GM19351 (cell line): Measurements from ENCODE around the gene PPA2.
"Not testable (repeated sequence)": the region's sequence is repeated elsewhere in the genome, so short reads cannot be mapped to it uniquely, and the experiment has no call there.

Experiments
- ATAC-seq: cut with Tn5 transposase; IDR thresholded peaks from one replicate; pipeline ENCODE4 v1.9.1; 2021; ENCODE audit warnings: mild to moderate bottlenecking, moderate library complexity; ENCODE audit not compliant: unreplicated experiment

Gene PPA2

DNA sequence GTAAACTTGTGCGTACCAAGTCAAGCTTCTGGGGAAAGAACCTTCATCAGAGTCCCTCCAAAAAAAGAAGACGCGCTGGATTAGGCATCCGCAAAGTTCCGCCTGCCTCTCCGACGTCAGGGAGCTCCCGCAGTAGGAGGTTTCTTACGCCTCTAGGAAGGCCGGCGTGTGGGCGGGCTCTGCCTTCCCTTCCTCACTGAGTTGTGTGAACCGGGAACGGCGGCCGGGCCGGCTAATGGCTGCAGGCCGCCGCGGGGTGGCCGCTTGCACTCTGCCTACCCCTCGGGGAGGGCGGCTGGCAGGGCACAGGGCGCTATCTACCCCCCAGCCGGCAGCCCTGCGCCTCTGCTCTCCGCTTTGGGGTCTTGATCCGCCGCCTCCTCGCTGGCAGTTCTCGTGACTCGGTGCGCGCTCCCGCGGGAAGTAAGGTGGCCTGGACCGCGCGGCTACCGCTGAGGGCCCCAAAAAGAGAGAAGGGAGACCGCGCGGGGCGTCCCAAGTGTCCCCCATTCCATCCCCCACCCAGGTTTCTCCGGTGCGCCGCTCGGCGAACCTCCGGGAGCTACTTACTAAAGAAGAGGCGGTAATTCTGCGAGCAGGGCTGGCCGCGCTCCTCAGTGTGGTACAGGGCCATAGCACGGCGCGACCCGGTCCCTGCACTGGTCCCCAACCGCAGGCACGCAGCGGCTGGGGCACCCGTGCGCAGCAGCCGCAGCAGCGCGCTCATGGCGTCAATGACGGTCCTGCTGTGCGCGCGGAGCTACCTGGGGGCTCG lies at the start of gene PPA2:
TSS of gene PPA2 (minus strand) at position 739 of the 775 bp plus-strand sequence. CDS start at position 727, 12 bp downstream.
- peak; percentile 80 for ATAC-seq

DNA sequence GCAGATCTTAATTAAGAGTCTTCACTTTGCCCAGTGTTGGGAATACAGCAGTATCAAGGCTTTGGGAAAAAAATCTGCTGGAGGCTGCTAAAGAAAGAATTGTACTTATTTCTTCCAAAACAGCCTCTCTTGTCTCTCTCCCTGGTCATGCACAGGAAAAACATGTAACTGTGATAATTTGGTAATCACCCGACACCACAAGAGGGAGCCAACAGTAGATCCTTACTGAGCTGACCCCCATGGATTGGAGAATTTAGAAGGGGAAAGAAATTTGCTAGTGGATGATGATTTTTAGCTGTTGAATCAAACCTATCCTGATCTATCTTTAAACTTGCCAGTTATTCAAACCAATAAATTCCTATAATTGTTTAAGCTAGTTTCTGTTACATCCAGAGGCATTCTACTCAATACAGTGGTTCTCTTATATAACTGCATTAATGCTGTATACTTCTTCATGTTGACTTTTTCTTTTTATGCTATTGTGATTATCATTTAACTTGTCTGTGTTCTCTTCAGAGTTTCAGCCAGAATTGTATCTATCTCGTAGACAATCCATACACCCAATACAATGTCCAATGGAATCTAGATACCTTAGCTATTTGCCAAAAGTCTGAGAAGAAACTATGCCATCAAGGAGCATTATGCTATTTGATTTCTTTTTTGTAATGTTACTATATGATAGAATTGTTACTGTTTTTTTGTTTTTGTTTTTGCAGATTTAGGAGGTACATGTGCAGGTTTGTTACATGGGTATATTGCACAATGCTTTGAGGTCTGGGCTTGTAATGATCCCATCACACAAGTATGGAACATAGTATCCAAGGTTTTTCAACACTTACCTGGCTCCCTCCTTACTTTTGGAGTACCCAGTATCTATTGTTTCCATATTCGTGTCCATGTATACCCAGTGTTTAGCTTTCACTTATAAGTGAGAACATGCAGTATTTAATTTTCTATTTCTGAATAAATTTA lies 47.2 kb upstream of the PPA2 start:
- peak; percentile 88 for ATAC-seq

DNA sequence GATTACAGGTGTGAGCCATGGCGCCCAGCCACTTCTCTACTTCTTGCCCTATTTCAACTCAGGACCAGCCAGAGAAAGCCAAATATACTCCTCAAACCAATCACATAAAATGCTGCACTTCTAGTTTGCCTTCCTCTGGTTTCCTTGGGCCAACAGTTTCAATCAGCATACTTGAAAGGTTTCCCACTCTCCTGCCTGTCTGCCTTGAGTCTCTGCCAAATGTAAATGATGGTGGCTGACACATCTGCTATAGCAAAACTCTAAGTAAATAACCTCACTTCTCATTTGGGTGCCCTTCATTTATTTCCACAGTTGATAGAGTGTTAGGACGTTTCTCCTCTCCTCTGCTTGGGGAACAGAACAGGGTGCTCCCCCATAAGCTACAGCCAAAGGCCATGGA lies 36.4 kb upstream of the PPA2 start:
- no peak for ATAC-seq

DNA sequence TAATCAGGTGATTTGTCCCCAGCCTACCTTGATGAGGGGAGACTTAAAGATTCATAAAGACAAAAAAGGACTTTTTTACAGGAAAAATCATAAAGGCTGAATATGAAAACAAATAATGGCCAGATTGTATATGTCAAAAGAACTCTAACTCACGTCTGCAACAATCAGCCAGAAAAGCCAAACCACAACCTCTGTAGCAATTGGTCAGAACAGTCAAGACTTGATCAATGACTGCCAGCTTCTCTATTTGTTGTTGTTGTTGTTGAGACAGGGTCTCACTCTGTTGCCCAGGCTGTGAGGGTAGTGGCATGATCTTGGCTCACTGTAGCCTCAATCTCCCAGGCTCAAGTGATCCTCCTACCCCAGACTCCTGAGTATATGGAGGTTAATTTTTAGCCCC lies 35.9 kb upstream of the PPA2 start:
- ATAC-seq = peak; percentile 30

DNA sequence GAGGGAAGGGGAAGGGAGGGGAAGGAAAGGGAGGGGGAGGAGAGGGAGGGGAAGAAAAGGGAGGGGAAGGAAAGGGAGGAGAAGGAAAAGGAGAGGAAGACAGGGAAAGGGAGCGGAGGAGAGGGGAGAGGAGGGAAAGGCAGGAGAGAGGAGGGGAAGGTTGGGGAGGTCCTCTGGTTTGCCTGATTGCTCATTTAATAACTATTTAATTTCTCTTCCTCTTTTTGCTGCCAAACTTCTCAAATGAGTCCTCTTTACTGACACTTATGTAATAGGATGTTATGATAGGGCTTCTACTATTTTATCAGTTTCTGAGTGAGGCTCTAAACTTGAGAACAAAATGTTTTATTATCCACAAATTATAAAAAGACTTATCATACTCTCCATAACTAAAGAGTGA lies 35.4 kb upstream of the PPA2 start:
- ATAC-seq = peak; percentile 96

DNA sequence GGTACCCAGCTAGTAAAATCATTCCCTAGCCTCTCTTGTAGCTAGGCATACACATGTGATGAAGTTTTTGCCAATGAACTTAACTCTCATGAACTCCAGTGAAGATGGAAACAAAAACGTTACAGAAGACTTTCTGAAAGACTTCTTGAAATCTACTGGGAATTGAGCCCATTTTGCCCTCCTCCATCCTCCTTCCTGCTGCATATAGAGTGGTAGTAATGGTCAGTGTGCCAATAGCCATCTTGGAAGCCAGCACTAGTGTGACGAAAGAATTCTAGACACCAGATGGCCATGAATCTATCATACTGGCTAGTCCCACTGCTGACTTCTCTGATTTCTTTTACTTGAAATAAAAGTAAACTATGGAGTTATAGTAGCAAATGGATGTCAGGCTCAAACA lies 30.9 kb upstream of the PPA2 start:
- no peak for ATAC-seq

DNA sequence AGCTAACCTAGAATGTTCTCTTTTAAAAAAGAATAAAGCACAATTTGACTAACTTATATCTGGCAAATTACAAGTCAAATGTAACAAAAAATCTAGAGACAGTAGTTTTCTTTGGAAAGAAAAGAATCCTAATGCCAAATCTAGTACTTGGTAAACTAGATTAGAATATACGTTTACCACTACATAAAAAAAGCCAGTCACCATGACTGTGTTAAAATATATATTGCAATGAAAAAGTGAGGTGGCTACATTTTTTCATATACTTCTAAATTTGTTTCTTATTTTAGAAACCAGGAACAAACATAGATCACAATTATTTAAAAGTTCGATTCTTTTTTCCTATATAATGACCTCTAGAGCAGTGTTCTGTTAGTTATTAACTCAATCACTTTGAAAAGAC lies 29.6 kb upstream of the PPA2 start:
- no peak for ATAC-seq

DNA sequence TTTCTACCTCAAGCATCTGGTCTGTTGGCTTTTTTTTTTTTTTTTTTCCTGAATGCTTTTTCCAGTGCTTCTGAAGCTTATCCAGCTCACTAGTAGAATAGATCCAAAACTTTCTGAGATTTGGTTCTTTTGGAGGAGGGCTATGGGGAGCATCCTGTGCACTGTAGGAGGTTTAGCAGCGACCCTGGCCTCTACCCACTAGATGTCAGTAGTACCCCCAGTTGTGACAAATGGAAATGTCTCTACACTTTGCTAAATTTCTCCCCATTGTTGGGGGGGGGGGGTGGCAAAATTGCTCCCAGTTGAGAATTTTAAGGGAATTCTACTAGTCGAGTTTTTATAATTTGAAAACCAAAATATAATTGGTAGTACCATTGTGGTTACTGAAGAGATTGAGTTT lies 23.0 kb upstream of the PPA2 start:
- no peak for ATAC-seq

DNA sequence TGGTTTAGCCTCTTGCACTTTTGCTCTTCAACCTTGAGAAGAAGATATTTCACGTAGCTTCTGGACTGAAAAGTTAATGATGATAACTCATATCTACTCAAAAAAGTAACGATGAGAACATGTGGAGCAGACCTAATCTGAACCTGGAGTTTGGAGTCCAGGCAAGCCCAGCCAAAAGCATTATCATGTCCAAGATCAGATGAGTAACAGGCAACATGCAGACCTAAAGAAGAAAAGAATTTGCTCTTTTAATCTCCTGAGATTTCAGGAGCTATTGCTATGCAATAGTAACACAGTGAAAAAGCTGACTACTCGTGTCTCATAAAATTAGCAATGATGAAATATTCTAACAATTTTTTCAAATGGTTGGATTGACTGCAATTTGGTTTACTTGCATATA lies 21.8 kb upstream of the PPA2 start:
- no peak for ATAC-seq

DNA sequence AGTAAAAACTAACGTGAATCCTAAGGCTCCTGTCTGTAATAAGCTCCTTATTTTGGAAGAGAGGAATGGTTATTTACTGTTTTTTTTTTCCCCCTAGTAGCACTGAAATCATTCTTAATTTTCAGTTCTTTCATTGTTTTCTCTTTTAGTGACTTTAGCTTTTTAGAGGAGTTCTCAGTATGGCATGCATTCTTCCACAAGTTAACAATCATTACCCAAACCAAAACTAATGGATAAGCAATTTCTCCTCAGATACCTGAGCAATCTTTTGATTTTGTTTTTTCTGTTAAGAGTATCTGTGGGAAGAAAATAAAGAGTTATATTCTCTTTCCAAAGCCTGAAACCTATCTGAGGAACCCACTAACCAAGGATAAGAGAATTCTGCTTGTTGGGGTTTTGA lies 16.7 kb upstream of the PPA2 start:
- no peak for ATAC-seq

DNA sequence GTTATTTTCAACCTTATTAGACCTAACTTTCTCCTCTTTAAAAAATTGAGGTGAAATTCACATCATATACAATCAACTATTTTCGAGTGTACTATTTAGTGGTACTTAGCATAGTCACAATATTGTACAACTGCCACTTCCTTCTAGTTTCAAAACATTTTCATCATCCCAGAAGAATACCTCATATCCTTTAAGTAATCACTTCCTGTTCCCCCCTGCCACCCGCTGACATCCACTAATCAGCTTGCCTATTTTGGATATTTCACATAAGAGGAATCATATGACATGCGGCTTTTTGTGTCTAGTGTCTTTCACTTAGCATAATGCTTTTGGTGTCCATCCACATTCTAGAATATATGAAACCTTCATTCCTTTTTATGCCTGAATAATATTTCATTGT lies 10.0 kb upstream of the PPA2 start:
- no peak for ATAC-seq

DNA sequence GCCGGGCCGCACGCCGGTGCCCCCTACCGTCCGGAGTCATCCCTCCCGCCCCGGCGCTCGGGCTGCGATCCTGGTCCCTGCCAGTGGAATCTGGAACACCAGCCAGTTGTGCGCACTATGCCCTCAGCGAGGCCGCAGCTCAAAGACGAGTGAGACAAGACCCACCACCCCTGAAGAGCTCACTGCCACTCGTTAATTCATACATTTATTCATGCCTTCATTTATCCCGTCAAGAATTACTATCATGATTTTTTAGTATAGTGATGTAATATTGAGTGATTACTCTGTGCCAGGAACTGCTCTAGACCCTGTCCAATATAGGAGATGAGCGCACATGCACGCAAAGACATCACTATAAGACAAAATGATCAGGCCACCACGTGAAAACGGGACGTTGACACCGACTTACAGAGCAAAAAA lies 247 bp upstream of the PPA2 start:
- peak; percentile 8 for ATAC-seq

DNA sequence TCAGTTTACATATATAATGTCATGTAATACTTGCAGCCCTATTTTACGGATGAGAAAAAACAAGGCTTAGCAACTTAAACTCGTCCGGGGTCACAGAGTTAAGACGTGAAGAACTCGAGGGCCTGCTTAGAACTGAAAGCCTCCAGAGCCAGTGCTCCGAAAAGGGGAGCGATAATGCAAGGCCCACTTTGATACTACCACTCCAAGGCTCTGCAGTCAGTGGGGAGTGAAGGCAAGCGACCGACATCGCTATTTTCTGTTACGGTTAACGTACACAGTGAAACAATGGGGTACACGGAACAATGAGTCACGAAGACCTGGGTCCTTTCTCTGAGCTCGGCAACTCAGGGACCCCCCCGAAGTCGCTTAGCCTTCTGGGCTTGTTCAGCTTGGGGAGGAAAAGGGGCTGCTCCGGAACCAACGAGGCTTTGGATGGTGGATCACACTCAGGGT lies 965 bp downstream of the PPA2 start:
- peak; percentile 5 for ATAC-seq

DNA sequence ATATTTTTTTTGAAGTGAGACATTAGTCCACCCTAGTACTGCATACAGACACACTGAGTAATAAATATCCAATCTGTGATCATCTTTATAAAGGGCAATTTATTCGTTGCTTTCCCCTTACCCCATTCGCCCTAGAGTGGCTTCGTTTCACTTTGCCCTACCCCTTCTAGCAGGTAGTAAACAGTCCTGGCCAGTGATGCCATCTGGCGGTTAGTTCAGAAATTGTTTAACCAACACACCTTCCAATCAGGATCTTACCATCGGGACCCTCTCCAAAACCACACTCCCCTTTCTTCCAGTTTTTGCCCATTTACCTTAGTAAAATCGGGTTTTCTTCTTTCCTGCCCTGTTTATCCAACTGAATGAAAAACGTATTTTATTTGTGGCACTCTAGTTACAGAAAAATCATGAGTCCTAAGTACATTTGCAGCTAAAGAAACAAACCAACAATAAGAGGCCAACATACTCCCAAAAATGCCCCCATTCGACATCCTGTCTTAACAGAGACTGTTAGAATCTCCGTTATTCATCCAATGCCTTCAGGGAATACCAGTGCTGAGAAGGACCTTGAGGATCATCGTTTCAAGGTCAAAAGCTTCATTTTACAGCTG lies 2.2 kb downstream of the PPA2 start:
- ATAC-seq = peak; percentile 35

DNA sequence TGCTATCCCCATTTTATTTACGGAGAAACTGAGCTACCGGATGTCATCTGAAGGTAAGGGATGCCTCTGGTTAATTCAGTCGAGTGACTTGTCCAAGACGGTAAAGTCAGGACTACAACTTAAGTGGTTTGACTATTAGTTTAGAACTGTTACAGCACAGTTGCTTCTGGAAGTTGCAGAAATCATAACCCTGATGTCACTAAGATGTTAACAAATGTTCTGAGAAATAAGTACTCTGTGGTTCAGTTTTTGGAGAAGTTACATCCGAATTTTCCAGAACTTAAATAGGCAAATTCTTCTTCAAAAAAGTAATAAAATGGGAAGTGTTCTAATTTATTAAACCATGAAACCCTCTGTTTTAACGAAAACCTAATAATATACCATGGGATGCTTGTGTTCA lies 3.1 kb downstream of the PPA2 start:
- ATAC-seq = no peak

DNA sequence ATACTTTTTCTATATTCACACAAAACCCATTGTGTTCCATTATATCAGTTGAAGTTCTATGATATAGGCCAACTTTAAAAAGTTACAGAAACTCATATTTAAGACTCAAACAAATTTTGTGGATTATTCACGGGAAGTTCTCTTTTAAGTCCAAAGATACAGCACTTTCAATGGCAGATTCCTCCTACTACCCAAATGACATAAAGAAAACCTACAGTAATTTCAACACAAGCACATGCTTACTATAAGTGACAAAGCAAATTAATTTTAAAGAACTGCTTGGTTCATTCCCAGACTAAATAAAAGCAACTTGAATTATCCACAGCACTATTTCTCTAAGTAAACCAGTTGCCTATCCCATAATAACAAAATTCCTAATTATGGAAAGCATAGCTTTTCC lies 4.1 kb downstream of the PPA2 start:
- ATAC-seq = no peak

DNA sequence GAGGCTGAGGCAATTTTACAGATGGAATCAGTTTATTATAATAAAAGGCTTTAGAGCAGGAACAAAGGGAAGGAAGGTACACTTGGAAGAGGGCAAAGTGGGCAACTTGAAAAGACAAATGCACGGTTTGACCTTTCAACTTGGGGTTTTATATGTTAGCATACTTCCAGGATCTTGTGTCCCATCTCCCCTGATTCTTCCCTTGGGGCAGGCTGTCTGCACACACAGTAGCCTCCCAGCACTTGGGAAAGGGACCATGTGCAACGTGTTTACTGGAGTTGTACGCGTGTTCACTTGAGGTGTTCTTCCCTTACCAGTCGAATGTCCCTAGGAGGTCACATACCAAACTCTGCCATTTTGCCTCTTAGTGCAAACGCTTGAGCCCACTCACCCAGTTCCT lies 7.3 kb downstream of the PPA2 start:
- ATAC-seq = no peak

DNA sequence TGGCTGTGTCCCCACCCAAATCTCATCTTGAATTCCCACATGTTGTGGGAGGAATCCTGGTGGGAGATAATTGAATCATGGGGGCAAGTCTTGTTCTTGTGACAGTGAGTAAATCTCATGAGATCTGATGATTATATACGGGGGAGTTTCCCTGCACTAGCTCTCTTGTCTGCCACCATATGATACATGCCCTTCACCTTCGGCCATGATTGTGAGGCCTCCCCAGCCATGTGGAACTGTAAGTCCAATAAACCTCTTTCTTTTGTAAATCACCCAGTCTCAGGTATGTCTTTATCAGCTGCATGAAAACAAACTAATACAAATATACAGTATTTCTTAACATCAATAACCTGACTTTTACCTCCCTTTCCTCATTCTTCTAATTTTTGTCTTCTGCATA lies 9.3 kb downstream of the PPA2 start:
- not testable (repeated sequence) for ATAC-seq

DNA sequence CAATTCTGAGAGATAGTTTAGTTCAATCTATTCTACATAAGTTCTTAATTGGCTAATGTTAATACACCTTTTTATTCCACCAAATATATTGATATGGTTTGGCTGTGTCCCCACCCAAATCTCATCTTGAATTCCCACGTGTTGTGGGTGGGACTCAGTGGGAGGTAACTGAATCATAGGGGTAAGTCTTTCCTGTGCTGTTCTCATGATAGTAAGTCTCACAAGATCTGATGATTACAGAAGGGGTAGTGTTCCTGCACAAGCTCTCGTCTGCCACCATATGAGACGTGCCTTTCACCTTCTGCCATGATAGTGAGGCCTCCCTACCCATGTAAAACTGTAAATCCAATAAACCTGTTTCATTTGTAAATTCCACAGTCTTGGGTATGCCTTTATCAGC lies 11.3 kb downstream of the PPA2 start:
- ATAC-seq = no peak

DNA sequence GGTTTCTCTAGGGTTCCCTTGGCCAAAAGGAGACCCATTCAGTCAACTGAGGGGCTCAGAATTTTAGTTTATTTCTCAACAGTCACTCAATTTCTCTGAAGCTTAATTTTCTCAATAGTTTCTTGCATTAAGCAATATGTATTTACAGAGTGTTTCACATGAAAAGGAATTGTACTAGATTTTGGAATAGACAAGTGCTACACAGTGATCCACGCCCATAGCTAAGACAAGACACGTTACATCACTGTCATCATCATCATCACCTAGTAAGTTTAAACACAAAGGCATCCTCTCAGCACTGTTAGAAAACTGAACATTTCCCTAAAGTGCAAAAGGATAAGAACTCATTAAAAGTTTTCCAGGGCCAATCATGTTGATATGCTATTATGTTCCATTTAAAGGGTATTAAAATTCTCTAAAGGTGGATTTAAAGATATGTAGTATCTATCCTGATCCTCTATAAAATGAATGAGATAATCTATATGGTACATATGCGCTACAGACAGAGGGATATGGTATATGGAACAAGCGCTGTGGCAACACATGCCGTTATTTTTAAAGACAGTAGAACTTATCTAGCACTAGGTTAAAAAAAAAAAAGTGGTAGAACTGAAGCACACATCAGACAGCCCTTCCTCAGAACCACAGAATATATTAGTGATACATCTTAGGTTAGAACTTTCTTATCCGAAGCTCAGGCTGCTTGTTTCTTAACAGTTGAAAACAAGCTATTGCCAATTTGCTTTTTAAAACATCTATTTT lies 12.1 kb downstream of the PPA2 start:
- ATAC-seq = no peak

DNA sequence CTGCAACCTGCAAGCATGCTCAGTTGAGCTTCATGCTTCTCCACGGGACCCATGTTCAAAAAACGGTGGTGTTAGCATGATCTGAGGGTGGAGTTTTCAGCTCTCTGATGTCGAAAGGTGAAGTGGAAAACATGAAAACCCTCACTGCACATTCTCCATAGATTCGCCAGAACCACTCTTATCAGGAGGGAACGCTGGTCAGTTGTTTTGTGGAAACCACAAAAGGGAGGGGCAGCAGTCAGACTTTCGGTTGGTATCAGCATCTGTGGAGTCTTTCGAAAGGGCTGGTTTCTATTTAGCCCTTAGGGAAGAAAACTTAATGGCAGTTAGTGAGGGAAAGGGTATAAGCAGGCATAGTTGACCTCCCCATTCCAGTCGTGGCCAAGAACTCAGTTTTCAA lies 12.6 kb downstream of the PPA2 start:
- no peak for ATAC-seq
